ENCODE results near the gene ZNF544.

The ZNF544 gene

GRCh38 chr19:58228585-58229254 is at the start of gene ZNF544:
Gene ZNF544 (plus strand): TSS chr19:58228914. CDS start chr19:58244024, 15,110 bp downstream.
- peak; percentile 23 for TF ChIP-seq CTCF (IDR thresholded peaks at IDR 0.05; ENCODE audit: low read depth, low read length, missing control alignments)
- peak within 1 kb of the TSS; percentile 87 for H3K4me3 ChIP-seq (ENCODE audit: low read depth, low read length)
- peak; percentile 41 for DNase-seq (ENCODE audit: low read depth)

- H3K4me3 ChIP-seq (ENCODE audit: low read depth, low read length) = peak overlapping the region; percentile 61
- no peak for DNase-seq (ENCODE audit: low read depth)
- peak; percentile 65 for TF ChIP-seq CTCF (IDR thresholded peaks at IDR 0.05; ENCODE audit: low read depth, low read length, missing control alignments)
These were observed 46.7 kb upstream of the ZNF544 start for GRCh38 chr19:58181902-58182576.

DNA sequence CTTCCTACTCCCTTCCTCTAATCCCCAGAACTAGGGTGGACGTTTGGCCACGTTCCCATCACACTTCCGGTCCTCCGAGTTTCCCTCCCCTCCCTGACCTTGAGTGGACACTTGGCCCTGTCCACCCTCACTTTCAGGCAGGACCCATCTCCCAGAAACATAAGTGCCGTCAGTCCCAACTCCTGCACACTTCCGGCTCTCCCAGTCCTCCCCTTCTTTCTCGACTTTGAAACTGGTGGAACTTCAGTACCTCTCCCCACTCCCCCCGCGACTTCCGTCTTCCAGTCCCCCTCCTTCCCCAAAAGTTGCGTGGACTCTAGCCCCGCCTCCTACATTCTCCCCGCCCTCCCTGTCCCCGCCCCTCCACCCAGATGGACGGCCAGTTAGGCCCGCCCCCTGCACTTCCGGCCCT is 46.1 kb upstream of the ZNF544 start:
- no peak for TF ChIP-seq CTCF (IDR thresholded peaks at IDR 0.05; ENCODE audit: low read depth, low read length, missing control alignments)
- no peak for DNase-seq (ENCODE audit: low read depth)

DNA sequence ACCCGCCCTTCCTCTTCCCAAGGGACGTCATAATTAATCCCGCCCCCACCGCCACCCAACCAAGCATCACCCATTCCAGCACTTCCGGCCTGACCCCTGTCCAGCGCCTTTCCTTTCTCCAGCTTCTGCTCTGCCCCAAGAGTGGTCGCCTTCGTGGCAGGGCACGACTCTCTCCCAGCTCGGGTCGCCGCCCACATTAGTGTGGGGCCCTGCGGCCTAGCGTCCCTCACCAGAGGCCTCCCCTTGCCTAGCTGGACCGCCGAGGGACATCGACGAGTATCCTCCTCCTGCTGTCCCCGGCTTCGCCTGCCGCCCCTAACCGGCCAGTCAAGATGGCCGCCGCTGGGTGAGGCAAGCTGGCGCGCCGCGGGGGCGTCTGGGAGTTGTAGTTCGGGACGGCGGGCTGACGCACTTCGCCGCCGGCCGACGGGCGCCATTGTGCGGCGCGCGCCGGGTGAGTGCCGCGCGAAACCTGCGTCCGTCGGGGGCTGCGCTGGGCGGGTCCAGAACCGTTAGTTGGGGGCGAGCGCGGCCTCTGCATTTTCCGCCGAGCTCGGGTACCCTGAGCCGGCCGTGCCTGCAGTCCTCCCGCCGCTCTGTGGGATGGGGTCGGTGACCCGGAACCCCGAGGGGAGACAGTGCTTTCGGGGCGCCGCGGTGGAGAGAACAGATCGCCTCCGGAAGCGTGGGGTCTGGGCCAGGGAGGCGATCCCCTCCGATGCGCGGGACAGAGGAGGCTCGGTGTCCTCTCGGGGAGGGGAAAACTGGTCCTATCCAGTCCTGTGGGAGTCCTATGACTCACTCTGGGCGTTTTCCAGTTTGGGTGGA is 45.5 kb upstream of the ZNF544 start, which contains the start of gene ZNF274:
TSS of gene ZNF274 (plus strand) at position 73 of the 828 bp plus-strand sequence. CDS start 905 bp downstream, outside the sequence.
- DNase-seq (ENCODE audit: low read depth) = peak; percentile 75
- peak within 1 kb of the TSS; percentile 88 for H3K4me3 ChIP-seq (ENCODE audit: low read depth, low read length)
- no peak for TF ChIP-seq CTCF (IDR thresholded peaks at IDR 0.05; ENCODE audit: low read depth, low read length, missing control alignments)

More for the DNA sequence above, 46.1 kb upstream of the ZNF544 start:
- H3K4me3 ChIP-seq (ENCODE audit: low read depth, low read length) = peak overlapping the region; percentile 88

DNA sequence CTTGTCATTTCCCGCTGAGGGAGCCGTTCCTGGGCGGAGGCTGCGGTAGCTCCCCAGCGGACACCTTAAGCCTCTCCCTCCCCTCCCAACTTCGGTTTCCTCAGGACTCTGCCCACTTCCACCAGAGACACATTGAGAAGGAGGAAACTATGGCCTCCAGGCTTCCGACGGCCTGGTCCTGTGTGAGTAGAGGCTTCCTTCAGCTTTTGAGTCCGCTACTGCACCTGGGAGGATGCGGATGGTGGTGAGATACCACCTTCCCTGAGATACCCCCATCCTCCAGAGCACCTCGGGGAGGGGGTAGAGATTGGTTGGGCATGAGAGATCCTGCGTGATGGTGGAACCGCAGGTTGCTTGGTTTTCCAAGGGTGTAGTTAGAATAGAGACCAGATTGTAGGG is 44.9 kb upstream of the ZNF544 start:
- DNase-seq (ENCODE audit: low read depth) = no peak
- peak overlapping the region; percentile 88 for H3K4me3 ChIP-seq (ENCODE audit: low read depth, low read length)
- TF ChIP-seq CTCF (IDR thresholded peaks at IDR 0.05; ENCODE audit: low read depth, low read length, missing control alignments) = no peak

DNA sequence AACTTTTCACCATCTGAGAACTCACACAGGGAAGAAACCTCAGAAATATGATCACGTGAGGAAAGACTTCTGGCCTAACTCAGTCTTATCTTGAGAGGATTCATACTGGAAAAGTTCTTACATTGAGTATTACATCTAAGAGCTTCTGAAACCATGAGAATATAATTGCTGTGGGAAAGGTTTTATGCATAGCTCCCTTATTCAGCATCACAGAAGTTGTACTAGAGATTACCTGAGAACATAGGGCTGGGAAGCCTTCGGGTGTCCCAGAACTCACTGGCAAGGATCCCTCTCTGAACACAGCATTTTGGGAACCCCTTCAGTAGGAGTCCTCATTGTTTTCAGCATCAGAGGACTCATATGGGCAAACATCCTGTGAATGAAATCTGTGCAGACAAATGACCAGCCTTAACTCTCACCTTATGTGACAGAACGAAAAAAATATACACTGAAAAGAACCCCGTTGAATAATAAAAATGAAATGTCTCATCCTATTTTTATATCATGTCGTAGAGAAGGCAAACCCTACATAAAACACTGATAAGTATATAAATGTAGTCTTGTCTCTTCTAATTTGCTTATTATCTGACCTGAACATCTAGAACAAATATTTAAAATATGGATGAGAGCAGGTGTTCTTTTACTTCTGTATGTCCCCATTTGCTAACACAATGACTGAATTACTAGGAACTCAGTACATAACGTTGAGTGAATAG is 31.7 kb upstream of the ZNF544 start:
- no peak for TF ChIP-seq CTCF (IDR thresholded peaks at IDR 0.05; ENCODE audit: low read depth, low read length, missing control alignments)
- no peak overlapping the region for H3K4me3 ChIP-seq (ENCODE audit: low read depth, low read length)
- no peak for DNase-seq (ENCODE audit: low read depth)
